NCI-H2029 treated with DMSO at 0.1 percent for 48 hours (cell line): ENCODE measurements around the gene PGAP2.

ENCODE experiments used
- DNase-seq: peaks from one replicate; lab custom pipeline; 2025; lab: John Stamatoyannopoulos, UW

PGAP2 gene

GRCh38 chr11:3831378-3832239 is 23.2 kb downstream of the PGAP2 start:
- no peak for DNase-seq

- DNase-seq = no peak
Measured at GRCh38 chr11:3832816-3833215, 24.5 kb downstream of the PGAP2 start.

- no peak for DNase-seq
Measured at GRCh38 chr11:3833449-3833848, 25.1 kb downstream of the PGAP2 start.

- no peak for DNase-seq
Measured at GRCh38 chr11:3834349-3834663, 25.9 kb downstream of the PGAP2 start.

- no peak for DNase-seq
Measured at GRCh38 chr11:3834664-3835461, 26.5 kb downstream of the PGAP2 start.

- DNase-seq = no peak
Measured at GRCh38 chr11:3835751-3836150, 27.4 kb downstream of the PGAP2 start.

- no peak for DNase-seq
Measured at GRCh38 chr11:3836903-3837302, 28.5 kb downstream of the PGAP2 start.

GRCh38 chr11:3837793-3838192 is 29.4 kb downstream of the PGAP2 start:
- DNase-seq = no peak

- no peak for DNase-seq
Measured at GRCh38 chr11:3838504-3838903, 30.1 kb downstream of the PGAP2 start.

- no peak for DNase-seq
Measured at GRCh38 chr11:3840004-3840869, 31.9 kb downstream of the PGAP2 start.

- no peak for DNase-seq
Measured at GRCh38 chr11:3840870-3841425, 32.6 kb downstream of the PGAP2 start, which contains the start of gene RHOG. Gene RHOG, minus strand, starts transcription at chr11:3840959. Its CDS starts 12,821 bp downstream, at chr11:3828138.

GRCh38 chr11:3841426-3842350 is 33.3 kb downstream of the PGAP2 start:
- DNase-seq = peak; percentile 28

GRCh38 chr11:3843326-3843725 is 35.0 kb downstream of the PGAP2 start:
- DNase-seq = no peak

- no peak for DNase-seq
Measured at GRCh38 chr11:3845246-3845645, 36.9 kb downstream of the PGAP2 start.

- no peak for DNase-seq
Measured at GRCh38 chr11:3845670-3846069, 37.3 kb downstream of the PGAP2 start.

- no peak for DNase-seq
Measured at GRCh38 chr11:3849297-3849874, 41.0 kb downstream of the PGAP2 start.

GRCh38 chr11:3853545-3853842 is 45.1 kb downstream of the PGAP2 start:
- no peak for DNase-seq

GRCh38 chr11:3853899-3854659 is 45.7 kb downstream of the PGAP2 start:
- DNase-seq = no peak

- DNase-seq = no peak
Measured at GRCh38 chr11:3854660-3854976, 46.3 kb downstream of the PGAP2 start.
